Astrocyte of the cerebellum (primary cell): ENCODE data around the gene OSBPL3.

Experiments used
- DNase-seq: peaks from one replicate; pipeline ENCODE4 v3.0.0-alpha.2; 2011; ENCODE audit warnings: low read depth
- H3K4me3 ChIP-seq: 2 replicates; pipeline ENCODE4 v1.5.1; 2011; ENCODE audit warnings: mild to moderate bottlenecking, low read depth, low read length, moderate library complexity
- in situ Hi-C: cut with HindIII; loops from 2 replicates; pipeline ENCODE4 v1.10.0; 2017; ENCODE audit warnings: low sequenced_read_pairs
- TF ChIP-seq, protein P1 (sequence below): IDR thresholded peaks from 2 replicates; pipeline ENCODE4 v1.5.1; 2012; ENCODE audit warnings: low read length, low read depth, moderate library complexity, mild to moderate bottlenecking; ENCODE audit errors: missing control alignments

Gene OSBPL3

DNA sequence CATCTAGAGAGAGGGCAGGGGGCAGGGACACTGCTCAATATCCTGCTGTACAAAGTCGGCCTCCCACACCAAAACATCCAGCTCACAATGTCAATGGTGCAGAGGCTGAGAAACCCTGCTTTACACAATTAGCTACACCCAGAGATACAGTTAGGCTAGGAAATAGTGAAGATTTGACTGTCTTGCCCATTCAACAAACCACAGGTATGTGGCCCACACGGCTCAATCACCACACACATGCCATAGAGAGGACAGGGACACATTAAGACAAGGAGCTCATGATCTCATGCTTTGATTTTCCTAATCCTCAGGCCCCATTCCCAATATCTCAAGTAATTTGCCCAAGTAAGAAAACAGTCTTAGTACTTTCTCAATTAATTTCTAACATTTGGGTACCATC lies 110.4 kb downstream of the OSBPL3 start:
- in situ Hi-C loops: no loop called here
- no peak overlapping the region for H3K4me3 ChIP-seq
- DNase-seq: no peak
- TF ChIP-seq, protein P1, sequence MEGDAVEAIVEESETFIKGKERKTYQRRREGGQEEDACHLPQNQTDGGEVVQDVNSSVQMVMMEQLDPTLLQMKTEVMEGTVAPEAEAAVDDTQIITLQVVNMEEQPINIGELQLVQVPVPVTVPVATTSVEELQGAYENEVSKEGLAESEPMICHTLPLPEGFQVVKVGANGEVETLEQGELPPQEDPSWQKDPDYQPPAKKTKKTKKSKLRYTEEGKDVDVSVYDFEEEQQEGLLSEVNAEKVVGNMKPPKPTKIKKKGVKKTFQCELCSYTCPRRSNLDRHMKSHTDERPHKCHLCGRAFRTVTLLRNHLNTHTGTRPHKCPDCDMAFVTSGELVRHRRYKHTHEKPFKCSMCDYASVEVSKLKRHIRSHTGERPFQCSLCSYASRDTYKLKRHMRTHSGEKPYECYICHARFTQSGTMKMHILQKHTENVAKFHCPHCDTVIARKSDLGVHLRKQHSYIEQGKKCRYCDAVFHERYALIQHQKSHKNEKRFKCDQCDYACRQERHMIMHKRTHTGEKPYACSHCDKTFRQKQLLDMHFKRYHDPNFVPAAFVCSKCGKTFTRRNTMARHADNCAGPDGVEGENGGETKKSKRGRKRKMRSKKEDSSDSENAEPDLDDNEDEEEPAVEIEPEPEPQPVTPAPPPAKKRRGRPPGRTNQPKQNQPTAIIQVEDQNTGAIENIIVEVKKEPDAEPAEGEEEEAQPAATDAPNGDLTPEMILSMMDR: no peak

DNA sequence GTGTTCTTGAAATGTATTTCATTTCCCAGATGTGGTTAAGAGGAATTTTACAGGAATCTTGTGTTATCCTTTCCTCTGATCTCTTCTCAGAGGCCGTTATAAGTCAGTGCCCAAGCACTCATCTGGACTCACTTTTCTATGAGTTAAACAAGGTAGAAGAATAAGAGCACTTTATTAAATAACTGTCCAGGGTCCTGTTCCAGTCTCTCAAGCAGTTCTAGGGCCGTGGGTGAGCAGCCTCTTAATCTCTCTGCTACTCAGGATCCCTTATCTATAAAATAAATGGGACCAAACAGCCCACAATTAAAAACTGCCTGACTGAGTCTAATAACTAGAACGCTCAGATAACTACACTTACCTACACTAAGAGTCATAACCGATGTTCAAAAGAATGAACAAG lies 111.2 kb downstream of the OSBPL3 start:
- in situ Hi-C loops: no loop called here
- no peak overlapping the region for H3K4me3 ChIP-seq
- no peak for DNase-seq
- TF ChIP-seq, protein P1: no peak

DNA sequence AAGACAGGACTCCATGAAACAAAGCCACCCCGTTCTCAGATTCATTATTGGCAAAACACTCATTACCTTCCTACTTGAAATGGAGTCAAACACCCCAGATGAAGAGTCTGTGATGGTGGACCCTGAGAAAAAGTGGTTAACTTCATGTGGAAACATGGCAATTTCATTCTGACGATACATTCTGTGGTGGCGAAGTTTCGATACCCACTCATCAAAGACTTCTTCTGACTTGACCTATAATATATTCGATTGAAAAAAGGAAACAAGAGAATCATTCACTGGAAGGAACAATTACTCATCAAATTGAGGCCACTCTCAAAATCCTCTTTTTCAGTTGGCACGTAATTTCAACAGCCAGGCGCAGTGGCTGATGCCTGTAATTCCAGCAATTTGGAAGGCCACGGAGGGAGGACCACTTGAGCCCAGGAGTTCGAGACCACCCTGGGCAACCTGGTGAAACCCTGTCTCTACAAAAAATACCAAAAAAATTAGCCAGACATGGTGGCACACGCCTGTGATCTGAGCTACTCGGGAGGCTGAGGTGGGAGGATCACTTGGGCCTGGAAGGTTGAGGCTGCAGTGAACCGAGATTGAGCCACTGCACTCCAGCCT lies 113.9 kb downstream of the OSBPL3 start:
- H3K4me3 ChIP-seq: no peak overlapping the region
- DNase-seq: no peak
- in situ Hi-C loops: no loop called here

DNA sequence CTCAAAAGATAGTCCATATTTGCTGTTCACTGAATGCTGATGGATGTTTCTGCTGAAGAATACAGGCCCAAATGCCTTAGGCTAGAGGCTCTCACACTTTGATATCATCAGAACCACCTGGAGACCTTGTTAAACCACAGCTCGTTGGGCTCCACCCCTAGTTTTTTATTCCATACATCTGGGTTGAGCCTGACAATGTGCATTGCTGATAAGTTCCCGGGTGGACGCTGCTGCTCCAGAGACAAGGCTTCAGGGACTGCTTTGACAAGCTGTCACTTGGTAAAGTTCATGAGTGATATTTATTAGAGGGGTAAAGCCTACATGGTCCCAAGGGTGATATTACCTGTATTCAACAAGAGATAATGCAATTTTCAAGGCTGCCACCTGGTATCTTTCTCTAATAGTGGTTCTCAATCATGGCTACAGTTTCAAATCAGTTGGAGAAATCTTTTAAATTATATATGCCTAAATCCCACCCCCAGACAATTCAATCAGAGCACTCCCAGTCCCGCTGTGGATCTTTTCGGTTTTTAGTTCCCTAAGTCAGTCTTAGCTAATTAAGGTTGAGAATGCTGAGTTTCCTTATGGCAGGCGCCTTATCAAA lies 115.7 kb downstream of the OSBPL3 start:
- no peak for DNase-seq
- in situ Hi-C loops: no loop called here
- TF ChIP-seq, protein P1: no peak
- no peak overlapping the region for H3K4me3 ChIP-seq

More for the DNA sequence above, 113.9 kb downstream of the OSBPL3 start:
- TF ChIP-seq, protein P1: no peak

DNA sequence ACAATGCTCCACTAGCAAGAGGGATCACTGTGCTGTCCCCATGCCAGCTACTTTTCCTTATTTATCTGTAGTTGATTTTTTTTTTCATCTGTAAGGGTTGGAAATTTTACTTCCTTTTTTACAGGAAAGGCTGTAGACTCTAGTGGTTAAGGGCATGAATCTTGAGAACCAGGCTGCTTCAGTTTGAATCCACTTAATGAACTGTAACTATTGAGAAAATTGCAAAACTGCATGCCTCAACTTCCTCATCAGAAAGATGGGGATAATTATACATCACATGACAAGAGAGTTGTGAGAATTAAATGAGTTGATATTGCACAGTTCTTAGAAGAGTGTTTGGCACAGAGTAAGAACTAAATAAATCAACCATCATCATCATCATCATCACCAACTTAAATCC lies 116.4 kb downstream of the OSBPL3 start:
- DNase-seq: no peak
- H3K4me3 ChIP-seq: no peak overlapping the region
- TF ChIP-seq, protein P1: no peak
- in situ Hi-C loops: no loop called here

DNA sequence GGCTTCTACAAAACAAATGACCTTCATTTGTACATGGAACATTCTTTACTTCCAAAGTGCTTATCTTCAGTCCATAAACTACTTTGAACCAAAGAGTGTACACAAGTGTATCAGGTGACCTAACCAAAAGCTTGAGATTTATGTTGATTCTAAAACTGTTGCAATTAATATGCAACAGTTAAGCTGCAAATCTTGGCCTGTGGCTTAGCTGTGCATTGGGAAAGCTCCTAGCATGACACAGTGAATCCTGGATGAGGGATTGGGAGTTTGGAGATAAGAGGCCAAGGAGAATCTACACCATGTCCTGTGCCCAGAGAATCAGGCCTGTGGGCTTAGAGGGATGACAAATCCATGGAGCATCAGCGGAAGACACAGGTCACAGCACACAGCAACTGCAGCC lies 117.5 kb downstream of the OSBPL3 start:
- in situ Hi-C loops: no loop called here
- TF ChIP-seq, protein P1: no peak
- no peak for DNase-seq
- H3K4me3 ChIP-seq: no peak overlapping the region
